GM21825 (cell line): ENCODE results near the gene FLRT2.

Source experiments
- ATAC-seq: cut with Tn5 transposase; IDR thresholded peaks from one replicate; pipeline ENCODE4 v1.9.1; 2021; ENCODE audit warnings: mild to moderate bottlenecking, moderate library complexity; ENCODE audit not compliant: unreplicated experiment

FLRT2 gene

GRCh38 chr14:85530626-85531025 is 682 bp downstream of the FLRT2 start:
- ATAC-seq: no peak

GRCh38 chr14:85531141-85531586 is 1.2 kb downstream of the FLRT2 start:
- no peak for ATAC-seq

- no peak for ATAC-seq
Measured at GRCh38 chr14:85531587-85532373, 1.8 kb downstream of the FLRT2 start.

DNA sequence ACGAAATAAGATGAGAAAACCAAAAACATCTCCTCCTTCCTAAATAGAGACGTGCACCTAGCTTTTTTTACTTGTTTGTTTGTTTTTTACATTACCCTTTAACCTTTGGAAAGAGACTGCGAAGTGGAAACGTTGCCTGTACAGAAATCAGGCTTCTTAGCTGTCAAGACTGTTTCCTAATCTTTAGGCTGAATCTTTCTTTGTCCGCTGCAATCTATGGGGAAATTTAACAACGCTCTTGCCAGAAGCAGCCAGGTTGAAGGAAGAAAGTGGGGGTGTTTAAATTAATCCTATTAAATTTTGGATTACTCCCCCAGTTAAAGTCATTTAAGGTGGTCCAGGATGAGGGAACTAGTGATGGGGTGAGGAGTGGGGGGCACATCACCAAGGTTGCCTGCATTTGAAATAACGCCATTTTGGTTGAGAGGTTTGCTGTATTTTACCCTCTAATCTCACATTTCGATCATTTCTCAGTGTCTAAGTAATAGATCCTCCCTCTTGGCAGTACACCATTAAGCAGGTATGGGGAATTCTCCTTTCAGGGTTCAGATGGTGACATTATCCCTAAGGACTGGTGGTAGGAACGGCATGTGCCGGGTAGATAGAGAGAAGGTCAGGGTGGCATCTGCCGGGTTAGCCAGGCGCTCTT is 2.6 kb downstream of the FLRT2 start:
- no peak for ATAC-seq

DNA sequence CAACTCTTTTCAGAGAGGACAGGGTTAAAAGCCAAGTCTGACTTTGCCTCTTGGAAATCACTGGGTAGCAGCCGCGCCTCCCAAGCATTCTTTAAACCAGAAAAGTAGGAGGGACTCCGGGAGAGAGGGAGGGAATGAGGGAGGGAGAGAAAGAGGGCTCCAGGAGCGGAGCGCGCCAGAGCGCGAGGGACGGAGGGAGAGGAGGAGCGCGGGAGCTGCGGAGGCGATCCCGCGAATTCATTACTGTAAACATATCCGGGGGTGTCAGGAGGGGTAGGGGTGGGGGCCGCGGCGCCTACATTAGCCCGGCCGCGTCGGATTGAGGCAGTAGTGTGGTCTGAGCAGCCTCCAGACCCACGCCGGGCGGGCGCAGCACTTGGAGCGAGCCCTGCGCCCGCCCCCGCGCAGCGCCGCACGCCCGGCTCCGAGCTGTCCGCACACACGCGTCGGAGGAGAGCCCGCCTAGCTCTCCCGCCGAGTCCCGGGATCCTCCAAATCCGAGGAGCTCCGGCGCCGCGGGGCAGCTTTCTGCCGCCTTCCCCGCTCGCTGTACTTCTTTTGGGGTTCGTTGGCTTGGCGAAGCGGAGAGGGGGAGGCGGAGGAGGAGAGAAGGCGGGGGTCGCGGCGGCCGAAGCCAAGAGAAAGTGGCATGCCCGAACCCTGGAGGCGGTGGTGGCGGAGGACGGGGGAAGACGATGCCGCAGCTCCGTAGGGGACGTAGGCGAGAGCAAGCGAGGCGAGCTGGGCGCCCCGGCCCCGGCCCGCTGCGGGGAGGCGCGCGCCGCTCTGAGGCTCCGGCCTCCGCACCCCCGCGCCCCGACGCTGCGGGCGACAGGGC is 3.3 kb downstream of the FLRT2 start:
- no peak for ATAC-seq

DNA sequence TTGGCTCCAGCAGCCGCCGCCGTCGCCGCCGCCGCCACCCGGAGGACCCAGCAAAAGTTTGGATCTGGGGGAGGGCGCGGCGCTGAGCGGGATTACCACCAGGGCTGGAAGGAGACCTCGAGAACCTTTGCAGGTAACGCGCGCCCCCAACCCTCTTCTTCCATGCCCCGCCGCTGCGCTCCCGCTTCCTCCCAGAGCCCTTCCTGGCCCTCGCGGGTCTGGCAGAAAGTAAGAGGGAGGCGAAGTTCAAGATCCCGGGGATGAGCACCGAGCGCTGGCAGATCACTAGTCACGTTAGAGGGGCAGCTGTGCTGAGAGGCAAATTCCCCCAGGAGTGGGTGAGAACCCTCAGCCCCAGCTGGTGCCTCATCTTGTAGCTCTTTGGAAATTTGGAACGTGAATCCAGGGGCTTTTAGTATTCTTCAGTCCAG is 3.9 kb downstream of the FLRT2 start:
- ATAC-seq: no peak

- no peak for ATAC-seq
Measured at GRCh38 chr14:85534458-85535293, 4.7 kb downstream of the FLRT2 start.

- ATAC-seq: no peak
Measured at GRCh38 chr14:85535321-85535720, 5.4 kb downstream of the FLRT2 start.

DNA sequence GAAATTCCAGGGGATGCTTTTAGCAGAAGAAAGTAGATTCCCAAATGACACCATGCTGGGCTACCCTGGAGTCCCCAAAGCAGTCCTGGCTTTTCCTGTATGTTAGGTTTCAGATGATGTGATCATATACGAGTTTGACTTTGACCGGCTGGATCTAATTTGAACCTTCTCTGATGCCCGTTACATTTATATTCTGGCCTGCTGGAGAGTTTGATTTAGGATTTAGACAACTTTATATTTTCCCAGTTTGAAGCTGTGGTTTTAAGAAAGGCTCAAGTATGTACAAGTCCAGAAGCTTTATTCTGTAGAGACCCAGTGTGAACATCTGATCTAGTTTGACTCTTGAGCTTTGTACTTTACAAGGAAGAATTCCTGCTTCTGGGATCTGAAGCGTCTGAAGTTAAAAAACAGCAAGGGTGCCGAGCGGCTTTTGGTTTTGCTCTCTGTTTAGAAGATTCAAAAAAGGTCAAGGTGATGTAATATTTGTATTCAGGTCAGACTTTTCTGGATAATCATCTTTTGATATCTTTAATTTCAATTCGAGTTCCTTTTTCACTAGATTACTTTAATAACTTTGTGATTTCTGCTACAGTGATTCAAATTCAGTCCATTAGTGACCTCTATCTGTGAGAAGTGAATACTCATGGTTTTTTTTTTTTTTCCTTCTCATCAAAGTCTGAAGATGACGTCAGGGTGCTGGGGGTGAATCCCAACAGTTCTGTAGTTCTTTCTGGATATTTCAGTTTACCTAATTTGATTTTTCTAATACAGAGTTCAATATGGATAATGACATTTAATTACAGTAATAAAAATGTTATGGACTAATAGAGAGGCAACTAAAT is 6.3 kb downstream of the FLRT2 start:
- no peak for ATAC-seq

DNA sequence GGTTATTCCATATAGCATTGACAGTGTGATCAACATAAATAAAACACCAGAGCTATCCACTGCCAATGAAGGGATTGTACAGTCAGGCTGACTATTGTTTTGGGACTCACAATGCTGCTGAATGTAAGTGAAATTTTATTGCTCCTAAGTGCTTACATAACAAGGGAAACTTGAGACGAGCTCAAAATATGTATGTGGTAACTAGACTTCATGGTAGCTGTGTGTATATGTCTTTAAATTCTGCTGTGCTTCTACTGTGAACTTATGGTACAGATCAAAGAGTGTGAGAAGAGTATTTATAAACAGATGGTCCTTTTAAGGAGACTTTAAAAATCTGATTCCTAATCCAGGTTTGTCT is 6.9 kb downstream of the FLRT2 start:
- ATAC-seq: no peak

DNA sequence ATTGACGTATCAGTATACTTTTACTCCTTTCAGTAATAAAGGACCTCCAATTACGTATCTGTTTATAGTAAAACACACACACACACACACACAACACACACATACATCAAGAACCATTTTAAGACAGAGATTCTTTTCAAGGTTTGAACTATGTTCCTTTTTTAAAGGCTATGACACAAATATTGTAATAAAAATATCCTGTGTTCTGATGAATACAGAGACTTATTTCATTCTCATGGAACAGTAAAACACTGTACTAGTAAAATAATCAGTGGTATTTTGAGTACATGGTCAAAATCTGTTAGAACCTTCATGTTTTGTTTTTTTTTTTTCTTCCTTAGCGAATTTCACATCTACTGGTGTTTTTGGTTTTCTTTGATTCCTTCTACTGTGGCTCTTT is 7.6 kb downstream of the FLRT2 start:
- ATAC-seq: no peak

DNA sequence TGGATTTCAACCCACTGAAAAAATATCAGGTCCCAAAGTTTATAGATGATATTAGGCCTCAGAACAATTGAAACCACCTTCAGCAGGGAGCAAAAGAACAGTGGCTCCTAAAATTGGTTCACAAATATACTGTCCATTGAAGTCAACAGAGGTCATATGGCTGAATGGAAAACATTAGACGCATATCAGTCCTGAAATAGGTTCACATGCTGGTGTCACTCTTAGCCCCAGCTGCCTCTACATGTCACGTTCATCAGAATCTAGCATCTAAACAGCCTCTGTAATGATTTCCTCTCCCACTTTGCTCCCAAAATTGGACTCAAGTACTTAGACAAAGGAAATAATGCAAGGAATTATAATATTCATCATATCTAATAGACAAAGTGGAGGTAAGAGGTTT is 8.7 kb downstream of the FLRT2 start:
- ATAC-seq: no peak

DNA sequence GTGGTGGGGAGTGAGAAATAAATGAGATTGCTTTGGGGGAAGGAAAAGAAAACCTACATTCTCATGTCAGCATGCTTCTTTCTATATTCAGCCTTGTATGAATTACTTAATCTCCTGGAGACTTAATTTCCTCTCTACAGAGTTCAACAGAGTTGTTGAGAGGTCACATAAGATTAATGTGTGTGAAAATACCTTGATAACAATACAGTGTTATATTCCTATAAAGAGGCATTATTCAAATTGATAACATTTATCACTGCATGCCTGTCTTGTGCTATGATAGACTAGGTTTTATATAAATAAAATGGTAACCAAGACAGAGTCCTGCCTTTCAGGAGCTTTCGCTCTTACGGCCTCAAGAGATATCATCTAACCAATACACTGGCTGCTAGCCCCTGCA is 9.6 kb downstream of the FLRT2 start:
- no peak for ATAC-seq

DNA sequence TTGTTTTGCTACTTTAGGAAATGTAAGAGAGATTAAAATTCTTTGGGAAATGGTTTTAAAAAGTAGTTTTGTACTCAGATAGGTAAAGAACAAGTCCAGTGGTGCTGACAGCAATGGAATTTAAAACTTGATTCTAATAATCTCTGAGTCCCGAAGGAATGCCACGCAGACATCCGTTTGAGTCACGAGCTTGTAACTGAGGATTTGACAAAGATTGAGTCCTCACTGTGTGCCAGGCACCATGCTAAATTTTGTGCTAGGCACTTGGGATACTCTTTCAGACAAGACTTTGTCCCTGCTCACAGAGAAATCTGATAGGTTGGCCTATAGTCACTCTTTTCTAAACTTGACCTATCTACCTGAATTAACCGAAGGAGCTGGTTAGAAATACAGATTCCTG is 12.7 kb downstream of the FLRT2 start:
- no peak for ATAC-seq

DNA sequence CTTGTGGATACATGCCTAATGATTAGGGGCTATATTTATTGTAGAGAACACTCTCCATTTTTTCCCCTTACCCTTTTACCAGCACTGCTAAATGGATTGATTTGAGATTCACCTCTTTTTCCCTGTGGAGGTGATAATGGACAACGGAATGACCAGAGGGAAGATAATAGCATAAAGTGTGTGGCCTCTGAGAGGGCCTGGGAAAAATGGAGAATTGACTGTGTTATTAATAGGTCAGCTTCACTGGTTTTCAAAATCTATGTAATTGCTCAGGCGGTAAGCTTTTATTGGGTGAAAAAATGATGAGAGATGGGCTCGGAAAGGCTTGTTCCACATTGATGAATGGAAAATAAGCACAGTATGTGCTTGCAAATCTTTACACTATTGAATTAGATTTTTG is 15.8 kb downstream of the FLRT2 start:
- no peak for ATAC-seq

DNA sequence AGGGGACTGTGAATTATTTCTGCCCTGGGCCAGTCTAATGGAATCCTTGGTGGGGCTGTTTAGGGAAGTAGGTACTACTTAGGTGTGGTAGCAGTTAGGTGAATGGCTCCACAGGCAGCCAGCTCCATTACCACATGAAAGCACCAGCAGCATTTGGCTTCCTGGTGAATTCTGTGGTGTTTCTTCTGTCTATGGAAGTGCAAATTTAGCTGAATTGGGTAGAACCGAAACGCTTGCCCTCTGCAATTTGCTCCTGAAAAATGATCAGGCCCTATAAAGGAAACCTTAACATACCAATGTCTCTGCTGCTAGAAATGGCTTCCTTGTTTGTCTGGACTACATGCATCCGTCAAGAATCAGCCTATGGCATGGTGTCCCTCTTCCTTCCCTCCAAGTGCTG is 16.4 kb downstream of the FLRT2 start:
- ATAC-seq: no peak

GRCh38 chr14:85549697-85550096 is 19.8 kb downstream of the FLRT2 start:
- no peak for ATAC-seq

DNA sequence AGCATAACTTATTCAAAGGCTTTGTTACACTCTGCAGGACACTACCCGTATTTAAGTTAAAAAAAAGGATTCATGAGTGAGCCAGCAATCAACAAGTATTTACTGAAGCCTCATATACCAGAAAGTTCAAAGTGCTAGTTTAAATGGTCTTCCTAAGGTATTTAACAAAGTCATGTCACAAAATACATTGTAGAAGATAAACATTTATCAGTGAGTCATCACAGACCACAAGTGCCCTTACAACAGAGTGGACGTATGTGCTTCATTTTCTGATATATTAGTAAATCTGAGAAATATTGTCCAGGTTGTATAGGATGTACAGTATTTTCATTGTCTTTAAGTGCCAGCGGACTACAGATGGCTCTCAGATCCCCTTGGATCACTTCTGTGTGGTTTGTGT is 24.2 kb downstream of the FLRT2 start:
- no peak for ATAC-seq

DNA sequence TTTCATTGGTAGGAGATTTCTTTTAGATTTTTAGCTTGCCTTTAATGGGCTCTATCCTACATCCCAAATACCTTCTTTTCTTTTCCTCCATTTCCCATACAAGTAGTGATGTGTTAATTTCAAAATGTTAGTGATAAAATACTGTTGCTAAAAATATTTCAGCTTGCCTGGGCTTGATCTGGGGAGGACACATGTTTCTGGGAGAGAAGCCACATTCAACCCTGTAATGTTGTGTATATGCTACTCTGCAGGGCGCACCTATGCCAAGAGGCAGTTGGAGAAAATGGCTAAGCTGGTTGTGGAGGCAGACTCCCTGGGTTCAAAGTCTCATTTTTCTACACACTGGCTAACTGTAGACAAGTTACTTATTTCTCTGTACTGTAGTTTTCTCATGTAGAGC is 26.3 kb downstream of the FLRT2 start:
- ATAC-seq: no peak

- no peak for ATAC-seq
Measured at GRCh38 chr14:85558505-85558904, 28.6 kb downstream of the FLRT2 start.
